Stomach (tissue), 4 donors: ENCODE measurements around the gene NISCH.

Experiments
- CTCF ChIP-seq, 7 experiments: fragments of 450-650 bp in 4 of 7; fragments of 200-600 bp in 3 of 7; sonication (generic) in 3 of 7; IDR thresholded peaks; one replicate each; pipeline ENCODE4 v1.5.1; 2016 to 2019; ENCODE audit warnings: antibody characterized with exemption in 7 of 7, control low read depth in 2 of 7, mild to moderate bottlenecking in 1 of 7
- POLR2AphosphoS5 ChIP-seq, 3 donors: sonication (generic); formaldehyde crosslinking; IDR thresholded peaks; one replicate each; pipeline ENCODE4 v1.6.1; 2016; ENCODE audit warnings: antibody characterized with exemption in 3 of 3

DNA sequence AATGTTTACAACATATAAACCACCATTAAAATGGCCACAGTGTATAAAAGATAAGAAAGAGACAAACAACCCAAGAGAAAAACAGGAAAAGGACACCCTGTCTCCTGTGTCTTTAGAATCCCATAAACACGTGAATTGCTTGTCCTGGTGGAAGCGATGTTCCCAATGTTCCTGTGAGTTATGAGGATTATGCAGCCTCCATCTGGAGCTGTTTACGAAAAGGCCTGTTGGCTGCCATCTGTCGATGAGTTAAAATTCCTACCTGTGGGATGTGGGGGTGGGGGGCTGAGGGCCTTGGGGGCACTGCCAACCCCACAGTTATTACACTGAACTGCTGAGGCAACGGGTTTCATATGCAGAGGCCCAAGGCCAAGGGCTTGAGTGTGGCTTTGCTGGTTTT, 13.6 kb downstream of the NISCH start:
- TF ChIP-seq POLR2AphosphoS5 (IDR thresholded peaks at IDR 0.05): no peak
- TF ChIP-seq CTCF (IDR thresholded peaks at IDR 0.05): no peak
